Measurements from ENCODE around the gene CABLES2. TPM values are rescaled to one million over a fixed set of nuclear protein-coding genes. Genes with fewer than 3 reads are reported as not detected.

The CABLES2 gene
- total and polyA plus RNA-seq, 9 of the 15 experiments (the other 6 are each of a cell fraction or from before 2014, with no cell fraction given): 0.46 to 4.2 (median 1.6) TPM

GRCh38 chr20:62407221-62407992 is at the start of gene CABLES2 (continued):
- TF ChIP-seq NR2C2 (CRISPR knock-in tag; IDR thresholded peaks at IDR 0.05): no peak
- TF ChIP-seq NR2C2 (tag; IDR thresholded peaks at IDR 0.05): 0 out of 2 replicates have a peak, but pooled peaks have one; percentile 8
- peak; percentile 97 for TF ChIP-seq L3MBTL2 (IDR thresholded peaks at IDR 0.05)
- TF ChIP-seq SOX6 (IDR thresholded peaks at IDR 0.05): peak; percentile 63; the same call in 1 of the 2 replicates
- peak; percentile 88 to 90 for TF ChIP-seq MAZ (CRISPR knock-in tag; conservative IDR thresholded peaks at IDR 0.05 in 1 of 2, IDR thresholded peaks at IDR 0.05 in 1 of 2)
- peak; percentile 98 for TF ChIP-seq CTBP1 (IDR thresholded peaks at IDR 0.05; ENCODE audit: borderline replicate concordance)
- TF ChIP-seq KLF13 (tag; IDR thresholded peaks at IDR 0.05; ENCODE audit: borderline replicate concordance, low read depth): 0 out of 2 replicates have a peak, but pooled peaks have one; percentile 35
- peak; percentile 95 for TF ChIP-seq NEUROD1 (IDR thresholded peaks at IDR 0.05; ENCODE audit: borderline replicate concordance, low read depth, low read length, partially characterized antibody)
- no peak for TF ChIP-seq RBM14 (IDR thresholded peaks at IDR 0.05; ENCODE audit: borderline replicate concordance, insufficient read depth, low read depth, low read length)
- peak; percentile 83; the same call in 1 of the 2 replicates for TF ChIP-seq KDM2B (CRISPR knock-in tag; IDR thresholded peaks at IDR 0.05)
- TF ChIP-seq, protein P1, sequence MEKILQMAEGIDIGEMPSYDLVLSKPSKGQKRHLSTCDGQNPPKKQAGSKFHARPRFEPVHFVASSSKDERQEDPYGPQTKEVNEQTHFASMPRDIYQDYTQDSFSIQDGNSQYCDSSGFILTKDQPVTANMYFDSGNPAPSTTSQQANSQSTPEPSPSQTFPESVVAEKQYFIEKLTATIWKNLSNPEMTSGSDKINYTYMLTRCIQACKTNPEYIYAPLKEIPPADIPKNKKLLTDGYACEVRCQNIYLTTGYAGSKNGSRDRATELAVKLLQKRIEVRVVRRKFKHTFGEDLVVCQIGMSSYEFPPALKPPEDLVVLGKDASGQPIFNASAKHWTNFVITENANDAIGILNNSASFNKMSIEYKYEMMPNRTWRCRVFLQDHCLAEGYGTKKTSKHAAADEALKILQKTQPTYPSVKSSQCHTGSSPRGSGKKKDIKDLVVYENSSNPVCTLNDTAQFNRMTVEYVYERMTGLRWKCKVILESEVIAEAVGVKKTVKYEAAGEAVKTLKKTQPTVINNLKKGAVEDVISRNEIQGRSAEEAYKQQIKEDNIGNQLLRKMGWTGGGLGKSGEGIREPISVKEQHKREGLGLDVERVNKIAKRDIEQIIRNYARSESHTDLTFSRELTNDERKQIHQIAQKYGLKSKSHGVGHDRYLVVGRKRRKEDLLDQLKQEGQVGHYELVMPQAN (IDR thresholded peaks at IDR 0.05; ENCODE audit: borderline replicate concordance): peak; percentile 83; the same call in 1 of the 2 replicates
- TF ChIP-seq ATF1 (CRISPR knock-in tag; IDR thresholded peaks at IDR 0.05): no peak; the same call in 1 of the 2 replicates
- TF ChIP-seq ATF1 (tag; IDR thresholded peaks at IDR 0.05): peak; percentile 87
- TF ChIP-seq SMARCA4 (IDR thresholded peaks at IDR 0.05): peak; percentile 58; the same call in 1 of the 2 replicates
- TF ChIP-seq, protein P2, sequence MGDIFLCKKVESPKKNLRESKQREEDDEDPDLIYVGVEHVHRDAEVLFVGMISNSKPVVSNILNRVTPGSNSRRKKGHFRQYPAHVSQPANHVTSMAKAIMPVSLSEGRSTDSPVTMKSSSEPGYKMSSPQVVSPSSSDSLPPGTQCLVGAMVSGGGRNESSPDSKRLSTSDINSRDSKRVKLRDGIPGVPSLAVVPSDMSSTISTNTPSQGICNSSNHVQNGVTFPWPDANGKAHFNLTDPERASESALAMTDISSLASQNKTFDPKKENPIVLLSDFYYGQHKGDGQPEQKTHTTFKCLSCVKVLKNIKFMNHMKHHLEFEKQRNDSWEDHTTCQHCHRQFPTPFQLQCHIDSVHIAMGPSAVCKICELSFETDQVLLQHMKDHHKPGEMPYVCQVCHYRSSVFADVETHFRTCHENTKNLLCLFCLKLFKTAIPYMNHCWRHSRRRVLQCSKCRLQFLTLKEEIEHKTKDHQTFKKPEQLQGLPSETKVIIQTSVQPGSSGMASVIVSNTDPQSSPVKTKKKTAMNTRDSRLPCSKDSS (IDR thresholded peaks at IDR 0.05; ENCODE audit: low read depth, partially characterized antibody): no peak
- TF ChIP-seq EP400 (IDR thresholded peaks at IDR 0.05): peak; percentile 91
- peak; percentile 55 for TF ChIP-seq ZNF395 (CRISPR knock-in tag; IDR thresholded peaks at IDR 0.05)
- peak; percentile 68 for TF ChIP-seq FIP1L1 (IDR thresholded peaks at IDR 0.05; ENCODE audit: low read depth, low read length, poor library complexity, severe bottlenecking)
- peak; percentile 85 for TF ChIP-seq ETV5 (CRISPR knock-in tag; IDR thresholded peaks at IDR 0.05; ENCODE audit: low read depth)
- TF ChIP-seq, protein P3, sequence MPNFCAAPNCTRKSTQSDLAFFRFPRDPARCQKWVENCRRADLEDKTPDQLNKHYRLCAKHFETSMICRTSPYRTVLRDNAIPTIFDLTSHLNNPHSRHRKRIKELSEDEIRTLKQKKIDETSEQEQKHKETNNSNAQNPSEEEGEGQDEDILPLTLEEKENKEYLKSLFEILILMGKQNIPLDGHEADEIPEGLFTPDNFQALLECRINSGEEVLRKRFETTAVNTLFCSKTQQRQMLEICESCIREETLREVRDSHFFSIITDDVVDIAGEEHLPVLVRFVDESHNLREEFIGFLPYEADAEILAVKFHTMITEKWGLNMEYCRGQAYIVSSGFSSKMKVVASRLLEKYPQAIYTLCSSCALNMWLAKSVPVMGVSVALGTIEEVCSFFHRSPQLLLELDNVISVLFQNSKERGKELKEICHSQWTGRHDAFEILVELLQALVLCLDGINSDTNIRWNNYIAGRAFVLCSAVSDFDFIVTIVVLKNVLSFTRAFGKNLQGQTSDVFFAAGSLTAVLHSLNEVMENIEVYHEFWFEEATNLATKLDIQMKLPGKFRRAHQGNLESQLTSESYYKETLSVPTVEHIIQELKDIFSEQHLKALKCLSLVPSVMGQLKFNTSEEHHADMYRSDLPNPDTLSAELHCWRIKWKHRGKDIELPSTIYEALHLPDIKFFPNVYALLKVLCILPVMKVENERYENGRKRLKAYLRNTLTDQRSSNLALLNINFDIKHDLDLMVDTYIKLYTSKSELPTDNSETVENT (CRISPR knock-in tag; IDR thresholded peaks at IDR 0.05): peak; percentile 51; the same call in 1 of the 2 replicates
- no peak for TF ChIP-seq KAT8 (IDR thresholded peaks at IDR 0.05; ENCODE audit: low read depth)

All from K562 (cell line).